ENCODE results near the gene EPHA7.

DNA sequence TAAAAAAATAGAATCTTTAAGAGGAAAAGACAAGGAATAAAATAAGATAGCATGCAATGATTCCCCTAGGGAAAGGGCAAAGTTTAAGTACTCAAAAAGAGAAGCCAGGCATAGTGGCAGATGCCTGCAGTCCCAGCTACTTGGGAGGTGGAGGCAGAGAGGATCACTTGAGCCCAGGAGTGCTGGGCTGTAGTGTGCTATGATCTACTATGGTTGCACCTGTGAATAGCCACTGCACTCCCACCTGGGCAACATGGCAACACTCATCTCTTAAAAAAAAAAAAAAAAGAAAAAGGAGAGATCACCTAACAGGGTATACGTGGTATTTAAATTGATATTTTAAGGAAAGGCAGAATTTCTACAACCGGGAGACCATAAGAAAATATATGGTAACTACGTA, 16.0 kb downstream of the EPHA7 start:
- TF ChIP-seq POLR2A (IDR thresholded peaks at IDR 0.05; ENCODE audit: extremely low read depth, insufficient read length): no peak
- TF ChIP-seq, protein P1, sequence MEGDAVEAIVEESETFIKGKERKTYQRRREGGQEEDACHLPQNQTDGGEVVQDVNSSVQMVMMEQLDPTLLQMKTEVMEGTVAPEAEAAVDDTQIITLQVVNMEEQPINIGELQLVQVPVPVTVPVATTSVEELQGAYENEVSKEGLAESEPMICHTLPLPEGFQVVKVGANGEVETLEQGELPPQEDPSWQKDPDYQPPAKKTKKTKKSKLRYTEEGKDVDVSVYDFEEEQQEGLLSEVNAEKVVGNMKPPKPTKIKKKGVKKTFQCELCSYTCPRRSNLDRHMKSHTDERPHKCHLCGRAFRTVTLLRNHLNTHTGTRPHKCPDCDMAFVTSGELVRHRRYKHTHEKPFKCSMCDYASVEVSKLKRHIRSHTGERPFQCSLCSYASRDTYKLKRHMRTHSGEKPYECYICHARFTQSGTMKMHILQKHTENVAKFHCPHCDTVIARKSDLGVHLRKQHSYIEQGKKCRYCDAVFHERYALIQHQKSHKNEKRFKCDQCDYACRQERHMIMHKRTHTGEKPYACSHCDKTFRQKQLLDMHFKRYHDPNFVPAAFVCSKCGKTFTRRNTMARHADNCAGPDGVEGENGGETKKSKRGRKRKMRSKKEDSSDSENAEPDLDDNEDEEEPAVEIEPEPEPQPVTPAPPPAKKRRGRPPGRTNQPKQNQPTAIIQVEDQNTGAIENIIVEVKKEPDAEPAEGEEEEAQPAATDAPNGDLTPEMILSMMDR (IDR thresholded peaks at IDR 0.05; ENCODE audit: low read depth, low read length): no peak

All from NB4 (cell line).